ENCODE data around the gene FLT3LG.
"Not testable (repeated sequence)": the region's sequence is repeated elsewhere in the genome, so short reads cannot be mapped to it uniquely, and the experiment has no call there.

FLT3LG gene

GRCh38 chr19:49455773-49456172, 18.2 kb upstream of the FLT3LG start:
- H3K4me3 ChIP-seq (ENCODE audit: low read length) = no peak overlapping the region
- TF ChIP-seq, protein P1, sequence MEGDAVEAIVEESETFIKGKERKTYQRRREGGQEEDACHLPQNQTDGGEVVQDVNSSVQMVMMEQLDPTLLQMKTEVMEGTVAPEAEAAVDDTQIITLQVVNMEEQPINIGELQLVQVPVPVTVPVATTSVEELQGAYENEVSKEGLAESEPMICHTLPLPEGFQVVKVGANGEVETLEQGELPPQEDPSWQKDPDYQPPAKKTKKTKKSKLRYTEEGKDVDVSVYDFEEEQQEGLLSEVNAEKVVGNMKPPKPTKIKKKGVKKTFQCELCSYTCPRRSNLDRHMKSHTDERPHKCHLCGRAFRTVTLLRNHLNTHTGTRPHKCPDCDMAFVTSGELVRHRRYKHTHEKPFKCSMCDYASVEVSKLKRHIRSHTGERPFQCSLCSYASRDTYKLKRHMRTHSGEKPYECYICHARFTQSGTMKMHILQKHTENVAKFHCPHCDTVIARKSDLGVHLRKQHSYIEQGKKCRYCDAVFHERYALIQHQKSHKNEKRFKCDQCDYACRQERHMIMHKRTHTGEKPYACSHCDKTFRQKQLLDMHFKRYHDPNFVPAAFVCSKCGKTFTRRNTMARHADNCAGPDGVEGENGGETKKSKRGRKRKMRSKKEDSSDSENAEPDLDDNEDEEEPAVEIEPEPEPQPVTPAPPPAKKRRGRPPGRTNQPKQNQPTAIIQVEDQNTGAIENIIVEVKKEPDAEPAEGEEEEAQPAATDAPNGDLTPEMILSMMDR (conservative IDR thresholded peaks at IDR 0.05; ENCODE audit: low read length) = no peak
- peak; percentile 84 for DNase-seq (ENCODE audit: low read depth)

DNA sequence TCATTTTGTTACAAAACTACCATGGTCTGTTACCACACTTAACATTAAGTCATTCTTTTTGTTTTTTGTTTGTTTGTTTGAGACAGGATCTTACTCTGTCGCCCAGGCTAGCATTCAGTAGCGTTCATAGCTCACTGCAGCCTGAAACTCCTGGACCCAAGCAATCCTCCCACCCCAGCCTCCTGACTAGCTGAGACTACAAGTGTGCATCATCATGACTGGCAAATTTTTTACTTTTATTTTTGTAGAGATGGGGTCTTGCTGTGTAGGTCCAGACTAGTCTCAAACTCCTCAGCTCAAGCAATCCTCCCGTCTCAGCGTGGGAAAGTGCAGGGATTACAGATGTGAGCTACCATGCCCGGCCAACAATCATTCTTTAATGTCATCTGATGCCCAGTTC, 17.7 kb upstream of the FLT3LG start:
- TF ChIP-seq, protein P1 (conservative IDR thresholded peaks at IDR 0.05; ENCODE audit: low read length) = no peak
- H3K4me3 ChIP-seq (ENCODE audit: low read length) = no peak overlapping the region
- peak; percentile 74 for DNase-seq (ENCODE audit: low read depth)

DNA sequence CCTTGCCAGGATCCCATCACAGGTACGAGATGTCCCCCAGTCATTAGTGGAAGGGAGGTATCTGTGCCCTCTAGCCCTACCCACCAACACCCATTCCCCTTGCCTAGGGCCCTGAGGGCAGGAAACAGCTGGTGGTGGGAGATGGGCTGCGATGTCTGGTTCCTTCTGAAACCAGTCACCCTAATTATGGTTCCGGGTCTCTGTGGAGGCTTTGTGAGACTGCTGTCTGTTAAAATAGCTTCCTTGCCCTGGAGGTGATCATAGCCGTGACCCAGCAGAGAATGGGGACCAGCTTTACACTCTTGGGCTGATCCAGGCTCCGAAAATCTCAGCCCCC, 15.5 kb upstream of the FLT3LG start:
- no peak for DNase-seq (ENCODE audit: low read depth)

DNA sequence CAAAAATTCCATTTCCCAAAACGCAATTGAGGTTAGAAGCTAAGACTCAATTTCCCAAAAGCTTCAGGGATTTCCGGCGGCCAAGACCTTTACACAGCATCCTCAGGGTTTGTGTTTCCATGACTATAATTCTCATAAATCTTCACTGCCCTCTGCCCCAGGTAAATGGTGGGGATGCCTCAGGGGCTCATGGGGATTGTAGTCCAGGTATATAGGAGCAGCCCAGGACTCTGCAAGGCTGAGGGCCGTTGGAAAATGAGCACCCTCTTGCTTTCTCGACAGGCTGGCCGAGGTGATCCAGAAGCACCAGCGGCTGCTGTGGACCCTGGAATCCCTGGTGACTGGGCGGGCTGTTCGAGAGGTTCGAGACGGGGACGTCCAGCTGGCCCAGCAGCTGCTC, 14.6 kb upstream of the FLT3LG start:
- no peak overlapping the region for H3K4me3 ChIP-seq (ENCODE audit: low read length)
- TF ChIP-seq, protein P1 (conservative IDR thresholded peaks at IDR 0.05; ENCODE audit: low read length) = no peak

More for the DNA sequence above, 15.5 kb upstream of the FLT3LG start:
- TF ChIP-seq, protein P1 (conservative IDR thresholded peaks at IDR 0.05; ENCODE audit: low read length) = no peak
- H3K4me3 ChIP-seq (ENCODE audit: low read length) = no peak overlapping the region

DNA sequence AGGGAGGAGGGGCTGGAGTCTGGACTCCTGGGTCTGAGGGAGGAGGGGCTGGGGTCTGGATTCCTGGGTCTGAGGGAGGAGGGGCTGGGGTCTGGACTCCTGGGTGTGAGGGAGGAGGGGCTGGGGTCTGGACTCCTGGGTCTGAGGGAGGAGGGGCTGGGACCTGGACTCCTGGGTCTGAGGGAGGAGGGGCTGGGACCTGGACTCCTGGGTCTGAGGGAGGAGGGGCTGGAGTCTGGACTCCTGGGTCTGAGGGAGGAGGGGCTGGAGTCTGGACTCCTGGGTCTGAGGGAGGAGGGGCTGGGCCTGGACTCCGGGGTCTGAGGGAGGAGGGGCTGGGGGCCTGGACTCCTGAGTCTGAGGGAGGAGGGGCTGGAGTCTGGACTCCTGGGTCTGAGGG, 12.9 kb upstream of the FLT3LG start:
- DNase-seq (ENCODE audit: low read depth); H3K4me3 ChIP-seq (ENCODE audit: low read length): not testable (repeated sequence)

More for the DNA sequence above, 14.6 kb upstream of the FLT3LG start:
- no peak for DNase-seq (ENCODE audit: low read depth)

DNA sequence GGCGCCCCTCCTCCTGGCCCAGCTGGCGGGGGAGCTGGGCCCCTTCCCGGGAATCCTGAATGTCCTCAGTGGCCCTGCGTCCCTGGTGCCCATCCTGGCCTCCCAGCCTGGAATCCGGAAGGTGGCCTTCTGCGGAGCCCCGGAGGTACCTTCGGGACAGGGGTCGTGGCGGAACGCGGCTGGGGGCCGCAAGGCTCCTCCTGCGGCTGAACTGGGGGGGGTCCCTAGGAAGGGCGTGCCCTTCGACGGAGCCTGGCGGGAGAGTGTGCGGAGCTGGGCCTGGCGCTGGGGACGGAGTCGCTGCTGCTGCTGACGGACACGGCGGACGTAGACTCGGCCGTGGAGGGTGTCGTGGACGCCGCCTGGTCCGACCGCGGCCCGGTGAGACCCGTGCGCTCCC, 12.4 kb upstream of the FLT3LG start:
- TF ChIP-seq, protein P1 (conservative IDR thresholded peaks at IDR 0.05; ENCODE audit: low read length) = no peak
- H3K4me3 ChIP-seq (ENCODE audit: low read length) = no peak overlapping the region
- DNase-seq (ENCODE audit: low read depth) = no peak

GRCh38 chr19:49462492-49462891, 11.5 kb upstream of the FLT3LG start:
- TF ChIP-seq, protein P1 (conservative IDR thresholded peaks at IDR 0.05; ENCODE audit: low read length) = no peak
- no peak overlapping the region for H3K4me3 ChIP-seq (ENCODE audit: low read length)

More at GRCh38 chr19:49462492-49462891, 11.5 kb upstream of the FLT3LG start:
- DNase-seq (ENCODE audit: low read depth) = no peak
